Retinal pigment epithelial cell (primary cell): ENCODE data around the gene ARID1B.

ENCODE experiments used
- DNase-seq: peaks from one replicate; pipeline ENCODE4 v3.0.0-alpha.2; 2010; ENCODE audit warnings: low read depth
- H3K4me3 ChIP-seq: 2 replicates; pipeline ENCODE4 v1.5.1; 2011; ENCODE audit warnings: mild to moderate bottlenecking, low read length, control low read depth, moderate library complexity
- TF ChIP-seq, protein P1 (sequence below): conservative IDR thresholded peaks from 2 replicates; pipeline ENCODE4 v1.5.1; 2011; ENCODE audit warnings: low read depth, low read length, control low read depth, inconsistent platforms

Gene ARID1B

DNA sequence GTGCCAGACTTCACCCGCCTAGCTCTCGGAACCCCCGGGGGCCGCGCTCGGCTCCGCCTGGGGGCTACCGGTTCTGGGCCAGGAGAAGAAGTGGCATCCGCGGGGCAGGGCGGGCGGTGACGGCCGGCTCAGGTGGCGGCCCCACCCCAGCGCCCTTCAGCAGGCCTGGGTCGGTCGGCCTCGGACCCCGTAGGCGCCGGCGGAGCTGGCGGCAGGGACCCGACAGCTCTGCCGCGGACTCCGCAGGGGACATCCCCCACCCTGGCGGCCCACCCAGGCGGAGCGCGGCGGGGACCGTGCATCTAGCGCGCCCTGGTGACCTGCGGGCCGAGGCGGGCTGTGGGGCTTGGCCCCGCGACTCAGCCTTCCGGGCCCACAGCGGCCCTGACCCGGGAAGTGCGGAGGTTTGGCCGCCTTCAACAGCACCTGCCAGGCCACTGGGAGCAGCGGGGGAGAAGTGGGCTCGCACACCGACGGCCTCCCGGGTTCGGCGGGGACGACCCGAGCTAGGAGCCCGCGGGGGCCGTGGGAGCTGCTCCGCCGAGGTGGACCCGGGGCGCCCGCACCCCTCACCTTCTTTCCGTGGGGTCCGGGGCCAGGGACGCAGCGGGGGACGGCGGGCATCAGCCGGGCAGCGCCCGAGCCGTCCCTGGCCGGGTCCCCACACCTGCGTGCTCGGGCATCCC is 459.0 kb downstream of the ARID1B start:
- TF ChIP-seq, protein P1, sequence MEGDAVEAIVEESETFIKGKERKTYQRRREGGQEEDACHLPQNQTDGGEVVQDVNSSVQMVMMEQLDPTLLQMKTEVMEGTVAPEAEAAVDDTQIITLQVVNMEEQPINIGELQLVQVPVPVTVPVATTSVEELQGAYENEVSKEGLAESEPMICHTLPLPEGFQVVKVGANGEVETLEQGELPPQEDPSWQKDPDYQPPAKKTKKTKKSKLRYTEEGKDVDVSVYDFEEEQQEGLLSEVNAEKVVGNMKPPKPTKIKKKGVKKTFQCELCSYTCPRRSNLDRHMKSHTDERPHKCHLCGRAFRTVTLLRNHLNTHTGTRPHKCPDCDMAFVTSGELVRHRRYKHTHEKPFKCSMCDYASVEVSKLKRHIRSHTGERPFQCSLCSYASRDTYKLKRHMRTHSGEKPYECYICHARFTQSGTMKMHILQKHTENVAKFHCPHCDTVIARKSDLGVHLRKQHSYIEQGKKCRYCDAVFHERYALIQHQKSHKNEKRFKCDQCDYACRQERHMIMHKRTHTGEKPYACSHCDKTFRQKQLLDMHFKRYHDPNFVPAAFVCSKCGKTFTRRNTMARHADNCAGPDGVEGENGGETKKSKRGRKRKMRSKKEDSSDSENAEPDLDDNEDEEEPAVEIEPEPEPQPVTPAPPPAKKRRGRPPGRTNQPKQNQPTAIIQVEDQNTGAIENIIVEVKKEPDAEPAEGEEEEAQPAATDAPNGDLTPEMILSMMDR: no peak
- peak overlapping the region; percentile 47 for H3K4me3 ChIP-seq

DNA sequence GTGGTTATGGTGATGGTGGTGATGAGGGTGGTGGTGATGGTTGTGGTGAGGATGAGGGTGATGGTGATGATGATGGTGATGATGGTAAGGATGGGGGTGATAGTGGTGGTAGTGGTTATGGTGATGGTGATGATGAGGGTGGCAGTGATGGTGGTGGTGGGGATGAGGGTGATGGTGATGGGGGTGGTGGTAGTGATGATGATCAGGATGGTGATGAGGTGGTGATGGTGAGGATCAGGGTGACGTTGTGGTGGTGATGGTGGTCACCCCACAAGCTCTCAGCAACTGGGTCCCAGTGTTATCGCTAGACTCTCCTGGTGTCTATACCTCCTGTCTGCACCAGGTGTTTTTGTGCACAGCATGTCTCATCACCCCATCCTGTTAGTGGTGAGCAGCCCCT is 461.2 kb downstream of the ARID1B start:
- no peak for DNase-seq
- no peak overlapping the region for H3K4me3 ChIP-seq

More for the DNA sequence above, 459.0 kb downstream of the ARID1B start:
- no peak for DNase-seq

DNA sequence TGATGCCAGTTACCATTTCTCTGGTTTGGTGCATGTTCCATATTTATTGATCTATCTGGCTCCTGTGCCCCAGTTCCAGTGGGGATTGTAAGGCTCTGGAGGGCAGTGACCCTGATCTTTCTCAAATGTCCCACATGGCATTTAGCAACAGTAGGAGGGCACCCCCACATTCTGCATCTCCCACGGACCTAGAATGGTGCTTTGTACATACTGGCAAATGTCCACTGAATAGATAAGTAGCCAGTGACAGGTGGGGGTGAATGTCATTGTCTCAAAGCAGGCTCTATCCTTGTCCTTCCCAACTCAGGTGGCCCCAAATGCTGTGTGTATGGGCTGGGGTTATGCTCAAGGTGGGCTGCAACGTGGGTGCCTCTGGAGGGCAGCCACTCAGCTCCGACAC is 462.0 kb downstream of the ARID1B start:
- no peak for DNase-seq
- H3K4me3 ChIP-seq: no peak overlapping the region
- TF ChIP-seq, protein P1: no peak

More for the DNA sequence above, 461.2 kb downstream of the ARID1B start:
- TF ChIP-seq, protein P1: no peak

DNA sequence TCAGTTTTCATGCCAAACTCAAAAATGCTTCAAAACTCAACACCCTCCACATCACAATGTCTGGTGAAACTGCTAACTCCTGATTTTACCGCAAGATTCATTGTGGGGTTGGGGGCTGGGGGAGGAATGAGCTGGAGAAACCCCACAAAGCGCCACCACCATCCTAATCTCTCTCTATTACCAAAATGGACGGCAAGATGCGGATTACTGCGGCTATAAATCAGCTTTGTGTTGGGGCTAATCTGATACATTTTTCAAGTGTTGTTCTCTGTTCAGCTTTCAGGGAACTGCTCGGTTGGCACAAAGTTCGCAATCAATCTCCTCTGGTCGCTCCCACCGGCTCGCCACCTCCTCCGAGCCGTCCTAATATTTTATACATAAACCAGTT is 462.5 kb downstream of the ARID1B start:
- peak overlapping the region; percentile 17 for H3K4me3 ChIP-seq
- DNase-seq: no peak
- TF ChIP-seq, protein P1: no peak

DNA sequence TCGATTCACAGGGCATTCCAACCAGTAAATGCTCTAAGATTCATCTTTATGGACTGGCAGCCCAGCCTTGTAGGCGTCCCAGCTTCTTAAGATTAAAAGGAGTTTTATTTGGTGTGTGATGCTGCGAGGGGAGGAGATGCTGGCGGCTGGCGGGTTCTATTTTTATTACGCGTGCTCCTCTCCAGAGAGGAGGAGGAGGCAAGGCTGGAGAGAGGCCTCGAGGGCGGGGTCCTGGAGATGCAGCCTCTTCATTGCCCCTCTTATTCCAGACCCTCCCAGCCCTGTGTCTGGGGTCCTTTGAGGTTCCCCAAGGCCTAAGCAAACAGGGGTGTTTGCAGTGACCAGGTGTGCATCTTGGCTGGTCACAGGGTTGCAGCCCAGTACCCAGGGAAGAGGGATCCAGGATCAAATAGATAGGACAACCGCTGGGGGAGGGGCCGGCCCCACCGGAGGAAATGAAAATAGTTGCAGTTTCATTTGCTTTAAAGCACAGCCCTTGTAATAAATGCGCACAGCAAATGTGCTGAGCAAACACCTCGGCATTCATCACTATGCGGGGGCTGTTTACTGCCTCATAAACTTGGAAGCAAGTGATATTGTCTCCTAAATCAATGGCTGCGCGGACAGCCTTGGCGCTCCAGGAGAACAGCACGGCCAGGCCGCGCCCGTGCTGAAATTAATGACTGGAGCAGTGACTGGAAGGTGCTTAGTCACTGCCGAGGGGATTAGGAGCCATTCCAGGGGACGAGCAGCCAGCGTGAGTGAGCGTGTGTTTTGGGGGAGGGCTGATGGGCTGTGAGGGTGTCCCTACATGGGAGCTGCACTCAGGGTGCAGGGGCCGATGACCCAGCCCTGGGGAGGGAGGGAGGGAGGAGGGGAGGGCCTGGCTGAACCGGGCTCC is 463.1 kb downstream of the ARID1B start:
- peak overlapping the region; percentile 21 for H3K4me3 ChIP-seq
- DNase-seq: no peak
- TF ChIP-seq, protein P1: no peak

DNA sequence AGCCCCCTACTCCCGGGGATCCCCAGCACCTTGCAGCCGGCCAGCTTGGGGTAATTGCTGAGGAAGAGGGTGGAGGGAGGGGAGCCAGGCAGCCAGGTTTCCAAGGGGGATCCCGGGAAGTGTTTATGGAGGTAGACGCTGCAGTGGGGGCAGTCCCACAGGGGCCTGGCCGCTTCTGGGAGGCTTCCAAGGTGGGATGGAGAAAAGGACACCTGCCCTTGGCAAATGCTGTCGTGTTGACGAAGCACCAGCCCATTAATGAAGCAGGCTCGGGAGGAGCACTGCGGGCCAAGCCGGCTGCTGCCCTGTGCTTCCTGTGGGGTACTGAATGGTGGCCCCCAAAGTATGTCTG is 463.8 kb downstream of the ARID1B start:
- no peak for DNase-seq
- TF ChIP-seq, protein P1: no peak
- no peak overlapping the region for H3K4me3 ChIP-seq
